ENCODE data around the gene CNOT6. TPM values are rescaled to one million over a fixed set of nuclear protein-coding genes. Genes with fewer than 3 reads are reported as not detected.

CNOT6 gene
- total RNA-seq, 1 donor from 2014 or later, result 8.0 TPM

DNA sequence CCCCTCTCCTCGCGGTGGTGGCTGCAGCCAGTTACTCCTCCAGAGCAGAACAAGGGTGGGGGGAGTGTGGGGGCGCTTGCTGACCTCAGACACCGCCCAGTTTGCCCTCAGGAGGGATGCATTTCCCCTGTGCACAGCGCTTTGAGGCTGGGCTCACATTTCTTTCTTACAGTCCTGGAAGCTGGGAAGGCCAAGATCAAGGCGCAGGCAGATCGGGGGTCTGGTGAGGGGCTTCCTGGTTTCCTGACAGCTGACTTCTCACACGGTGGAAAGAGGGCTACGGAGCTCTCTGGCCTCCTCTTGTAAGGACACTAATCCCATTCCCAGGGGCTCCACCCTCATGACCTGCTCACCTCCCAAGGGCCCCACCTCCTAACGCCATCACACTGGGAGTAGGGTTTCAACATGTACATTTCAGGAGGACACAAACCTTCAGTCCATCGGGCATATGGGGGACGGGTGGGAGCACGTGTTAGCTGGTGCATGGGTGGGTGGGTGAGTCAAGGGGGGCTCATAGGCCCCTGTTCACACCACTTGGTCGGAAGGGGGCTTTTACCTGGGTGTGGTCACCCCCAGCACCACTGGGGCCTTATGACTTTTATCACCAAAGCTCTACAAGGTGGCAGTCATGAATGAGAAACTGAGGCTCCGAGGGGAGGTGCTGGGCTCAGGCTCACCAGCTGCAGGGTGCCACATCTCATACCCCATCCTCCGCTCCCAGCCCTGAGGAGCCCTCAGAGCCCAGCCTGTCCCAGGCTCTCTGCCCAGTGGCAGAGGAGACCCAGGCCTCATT, 104.8 kb downstream of the CNOT6 start:
- no peak for DNase-seq (ENCODE audit: low read depth)

DNA sequence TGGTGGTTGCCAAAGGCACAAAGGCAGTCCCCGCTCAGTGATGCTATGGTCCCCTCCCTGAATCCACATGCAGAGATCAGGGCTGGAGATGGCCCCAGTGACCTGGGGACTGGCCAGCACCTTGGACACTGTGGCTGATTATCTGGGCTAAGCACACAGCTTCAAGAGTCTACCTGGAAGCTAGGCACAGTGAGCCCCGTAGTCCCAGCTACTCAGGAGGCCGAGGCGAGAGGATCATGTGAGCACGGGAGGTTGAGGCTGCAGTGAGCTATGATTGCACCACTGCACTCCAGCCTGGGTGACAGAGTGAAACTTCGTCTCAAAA, 105.4 kb downstream of the CNOT6 start:
- DNase-seq (ENCODE audit: low read depth), result no peak

DNA sequence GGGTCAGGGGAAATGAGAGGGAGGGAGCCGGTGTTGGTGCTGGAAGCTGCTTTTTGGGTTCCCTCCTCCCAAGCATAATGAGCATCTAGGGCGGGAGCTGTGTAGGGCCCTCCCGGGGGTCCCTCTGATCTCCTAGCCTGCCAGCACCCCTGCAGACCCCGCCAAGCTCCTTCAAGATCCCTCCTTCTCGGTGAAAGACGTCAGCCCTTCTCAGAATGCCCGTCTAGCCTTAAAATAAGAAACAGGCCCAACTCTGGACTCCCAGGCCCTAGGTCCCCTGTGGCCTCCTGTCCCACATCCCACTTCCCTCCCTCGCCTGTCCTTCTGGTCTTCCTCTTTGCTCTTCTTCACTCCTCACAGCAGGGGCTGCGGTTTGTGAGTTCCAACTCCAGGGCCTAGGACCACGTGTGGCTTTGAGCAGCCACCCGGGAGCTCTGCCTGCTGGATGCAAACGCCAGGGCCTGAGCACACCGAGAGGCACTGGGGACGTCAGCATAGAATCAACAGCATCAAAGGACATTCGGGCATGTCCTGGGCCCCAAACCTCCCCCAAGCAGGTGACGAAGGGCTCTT, 105.9 kb downstream of the CNOT6 start:
- no peak for DNase-seq (ENCODE audit: low read depth)

DNA sequence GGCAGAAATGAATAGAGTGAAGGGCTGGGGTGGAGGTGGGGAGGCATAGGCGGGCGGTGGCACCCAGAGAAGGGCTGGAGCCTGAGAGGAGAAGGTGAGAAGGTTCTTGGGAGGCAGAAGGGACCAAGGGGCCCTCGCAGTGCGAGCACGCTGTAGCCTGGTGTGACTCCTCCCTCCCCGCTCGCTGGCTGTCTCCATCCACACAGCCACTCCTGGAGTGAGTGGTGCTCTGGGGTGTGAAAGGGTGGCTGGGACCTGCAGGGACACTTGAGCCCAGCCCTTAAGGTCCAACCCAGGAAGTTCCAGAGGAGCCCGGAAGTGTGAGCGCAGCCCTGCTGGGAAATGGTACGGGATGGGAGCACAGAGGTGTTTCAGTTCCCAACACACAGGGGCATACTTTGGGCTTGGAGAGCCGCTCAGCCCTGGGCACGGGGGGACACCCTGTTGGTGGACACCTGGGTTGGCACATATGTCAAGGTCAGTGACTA, 106.4 kb downstream of the CNOT6 start:
- no peak for DNase-seq (ENCODE audit: low read depth)

DNA sequence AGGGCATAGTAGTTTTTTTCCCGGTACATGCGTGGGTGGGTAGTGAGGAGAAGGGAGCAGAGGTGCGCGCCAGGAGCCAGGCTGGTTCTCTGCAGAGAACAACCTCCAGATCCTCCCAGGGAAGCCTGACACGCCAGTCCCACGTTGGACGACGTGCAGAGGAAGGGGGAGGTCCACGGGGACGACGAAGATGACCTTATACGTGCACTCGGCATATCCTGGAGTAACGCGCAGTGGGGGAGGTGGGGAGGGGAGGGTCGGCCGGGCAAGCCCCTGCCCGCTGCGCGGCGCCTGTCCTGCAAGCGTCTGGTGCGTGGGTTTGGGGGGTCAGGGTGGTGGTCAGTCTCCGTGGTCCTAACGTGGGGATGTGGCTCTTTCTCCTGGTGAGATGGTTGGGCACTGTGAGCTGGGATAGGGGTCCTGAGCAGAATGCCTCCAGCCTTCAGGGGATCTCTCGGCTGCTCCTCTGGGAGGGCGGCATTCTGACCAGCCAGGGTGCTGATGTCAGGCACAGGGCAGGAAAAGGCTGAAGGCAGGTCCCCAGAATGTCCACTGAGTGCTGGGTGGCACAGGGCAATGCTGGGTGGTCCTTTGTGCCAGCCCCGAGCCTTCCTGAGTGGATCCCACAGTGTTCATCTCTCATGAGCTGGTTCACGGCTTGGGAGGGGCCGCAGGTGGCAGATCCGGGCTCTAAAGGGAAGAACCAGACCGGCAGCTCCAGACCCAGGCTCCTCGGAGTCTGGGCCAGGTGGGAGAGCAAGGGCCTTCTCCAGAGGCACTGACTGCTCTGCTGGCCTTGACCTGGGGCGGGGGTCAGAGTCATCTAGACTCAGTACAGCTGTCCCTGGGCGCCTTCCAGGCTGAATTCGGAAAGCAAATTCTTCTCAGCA, 107.7 kb downstream of the CNOT6 start:
- DNase-seq (ENCODE audit: low read depth), result no peak

DNA sequence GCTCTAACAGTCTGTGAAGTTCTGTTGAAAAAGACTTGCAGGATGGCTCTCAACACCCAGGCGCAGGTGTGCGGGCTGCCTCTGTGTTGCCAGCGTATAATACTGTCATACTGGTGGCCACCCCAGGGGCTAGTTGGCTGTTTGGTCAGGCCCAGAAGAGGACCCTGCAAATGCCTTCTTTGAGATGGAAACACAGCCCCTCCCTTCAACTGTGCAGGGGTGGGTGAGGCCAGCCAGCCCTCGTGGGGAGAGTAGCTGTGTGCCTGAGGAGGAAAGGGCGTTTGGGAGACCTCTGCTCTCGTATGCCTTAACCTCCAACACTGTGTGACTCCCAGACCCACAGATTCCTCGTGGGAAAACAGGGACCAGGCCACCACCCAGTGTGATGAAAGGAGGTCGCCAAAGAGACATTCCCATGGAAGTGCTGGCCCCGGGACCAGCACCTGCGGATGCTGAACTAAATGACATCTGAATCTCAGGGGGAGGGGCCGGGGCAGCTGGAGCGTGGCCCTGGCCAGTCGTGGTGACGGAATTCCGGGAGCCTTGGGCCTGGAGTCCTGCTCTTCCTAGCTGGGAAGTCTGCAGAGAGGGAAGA, 108.4 kb downstream of the CNOT6 start:
- peak; percentile 36 for DNase-seq (ENCODE audit: low read depth)

DNA sequence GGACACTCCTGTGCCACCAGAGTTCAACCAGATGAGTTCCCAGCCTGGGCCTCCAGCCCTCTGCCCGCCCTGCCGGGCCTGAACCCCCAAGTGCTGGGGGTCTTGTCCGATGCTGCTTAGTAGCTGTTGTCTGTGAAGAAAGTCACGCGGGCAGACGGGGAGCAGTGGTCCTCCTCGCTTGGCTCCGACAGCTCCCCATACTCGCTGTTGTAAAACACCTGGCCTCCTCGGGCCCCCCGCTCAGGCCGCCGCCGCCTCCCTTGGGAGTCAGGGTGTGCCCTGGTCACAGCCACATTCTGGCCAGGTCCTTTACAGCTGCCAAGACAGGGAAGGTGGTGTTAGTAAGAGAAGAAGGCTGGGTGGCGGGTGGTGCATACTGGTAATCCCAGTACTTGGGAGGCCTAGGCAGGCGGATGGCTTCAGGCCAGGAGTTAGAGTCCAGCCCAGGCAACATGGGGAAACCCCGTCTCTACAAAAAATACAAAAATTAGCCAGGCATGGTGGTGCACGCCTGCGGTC, 109.0 kb downstream of the CNOT6 start:
- DNase-seq (ENCODE audit: low read depth), result no peak

DNA sequence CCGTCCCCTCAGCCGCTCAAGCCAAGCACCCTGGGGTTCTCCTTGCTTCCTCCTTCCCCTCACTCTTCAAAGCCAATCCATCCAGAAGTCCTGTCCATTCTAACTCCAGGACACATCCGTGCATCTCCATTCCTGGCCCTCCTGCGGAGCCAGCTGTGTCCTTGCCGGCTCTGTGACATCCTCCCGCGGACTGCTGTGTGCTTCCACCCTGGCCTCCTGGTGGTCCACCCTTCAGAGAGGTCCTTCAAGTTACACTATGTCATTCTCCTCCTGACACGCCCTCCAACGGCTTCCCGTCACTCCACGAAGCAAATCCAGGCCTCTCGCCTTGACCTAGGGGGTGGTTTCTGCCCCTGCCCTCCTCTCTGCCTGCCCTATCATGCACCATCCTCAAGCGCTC, 110.1 kb downstream of the CNOT6 start:
- DNase-seq (ENCODE audit: low read depth), result no peak

DNA sequence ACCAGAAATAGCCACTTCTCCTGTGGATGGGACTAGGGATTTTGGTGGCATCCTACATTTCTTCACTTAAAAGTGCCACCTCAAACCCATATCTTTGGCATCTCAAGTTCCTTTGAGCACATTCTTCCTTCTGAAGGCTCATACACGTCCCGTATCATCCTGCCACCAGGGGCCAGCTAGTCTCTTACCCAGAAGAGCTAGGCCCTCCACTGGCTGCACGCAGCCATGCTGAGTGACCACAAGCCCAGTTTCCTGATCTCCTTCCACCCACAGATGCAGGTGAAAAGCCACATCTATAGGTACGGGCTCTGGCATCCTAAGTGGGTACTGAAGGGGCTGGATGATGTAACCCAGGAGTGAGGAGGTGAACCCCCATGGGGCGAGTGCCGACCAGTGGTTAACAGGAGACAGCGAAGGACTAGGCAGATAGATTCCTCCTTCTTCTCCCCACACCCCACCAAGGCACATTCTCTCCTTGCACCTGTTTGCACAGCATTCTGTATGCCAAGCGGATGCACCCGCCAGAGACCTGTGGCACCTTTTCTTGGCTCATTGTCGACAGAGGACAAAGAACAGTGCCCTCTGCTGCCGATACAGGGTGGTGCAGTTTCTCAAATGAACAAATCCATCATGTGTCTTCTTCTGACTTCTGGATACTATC, 111.5 kb downstream of the CNOT6 start:
- DNase-seq (ENCODE audit: low read depth), result peak; percentile 55

DNA sequence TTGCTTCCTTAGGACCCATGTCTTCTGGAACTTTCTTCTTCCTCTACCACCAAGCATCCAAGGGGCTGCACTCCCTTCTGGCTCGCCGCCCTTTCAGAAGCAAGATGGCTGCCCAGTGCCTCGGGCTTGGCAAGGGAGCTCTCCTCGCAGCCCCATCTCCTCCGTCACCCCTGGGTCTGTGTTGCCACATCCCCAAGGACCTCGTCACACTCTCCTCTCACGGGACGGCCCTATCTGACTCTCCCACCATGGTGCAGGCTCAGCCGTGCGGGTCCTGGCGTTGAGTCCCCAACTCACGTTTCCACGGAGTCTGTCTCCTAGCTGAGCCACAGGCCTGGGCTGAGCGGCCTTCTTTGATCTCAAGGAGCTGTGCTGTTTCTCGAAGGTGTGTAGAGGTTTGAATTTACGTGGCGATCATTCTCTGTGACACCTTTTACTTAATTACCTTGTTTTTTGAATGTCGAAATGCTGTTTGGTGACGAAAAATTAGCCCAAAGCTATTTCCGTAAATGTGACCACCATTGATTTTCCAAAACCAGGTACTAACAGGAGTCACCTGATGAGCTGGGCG, 112.1 kb downstream of the CNOT6 start:
- no peak for DNase-seq (ENCODE audit: low read depth)

DNA sequence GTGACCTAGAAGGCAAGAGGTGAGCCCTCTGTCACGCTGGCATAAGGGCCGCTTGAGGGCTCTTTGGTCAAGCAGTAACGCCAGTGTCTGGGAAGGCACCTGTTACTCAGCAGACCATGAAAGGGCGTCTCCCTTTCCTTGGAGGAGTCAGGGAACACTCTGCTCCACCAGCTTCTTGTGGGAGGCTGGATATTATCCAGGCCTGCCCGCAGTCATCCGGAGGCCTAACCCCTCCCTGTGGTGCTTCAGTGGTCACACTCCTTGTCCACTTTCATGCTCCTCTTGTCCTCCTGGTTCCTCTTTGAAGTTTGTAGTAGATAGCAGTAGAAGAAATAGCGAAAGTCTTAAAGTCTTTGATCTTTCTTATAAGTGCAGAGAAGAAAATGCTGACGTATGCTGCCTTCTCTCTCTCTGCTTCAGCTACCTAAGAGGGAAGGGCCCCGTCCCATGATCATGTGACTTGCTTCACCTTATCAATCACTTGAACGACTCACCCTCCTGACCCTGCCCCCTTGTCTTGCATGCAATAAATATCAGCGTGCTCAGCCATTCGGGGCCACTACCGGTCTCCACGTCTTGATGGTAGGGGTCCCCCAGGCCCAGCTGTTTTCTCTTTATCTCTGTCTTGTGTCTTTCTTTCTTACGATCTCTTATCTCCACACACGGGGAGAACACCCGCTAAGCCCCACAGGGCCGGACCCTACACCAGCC, 113.8 kb downstream of the CNOT6 start:
- DNase-seq (ENCODE audit: low read depth), result peak; percentile 89

DNA sequence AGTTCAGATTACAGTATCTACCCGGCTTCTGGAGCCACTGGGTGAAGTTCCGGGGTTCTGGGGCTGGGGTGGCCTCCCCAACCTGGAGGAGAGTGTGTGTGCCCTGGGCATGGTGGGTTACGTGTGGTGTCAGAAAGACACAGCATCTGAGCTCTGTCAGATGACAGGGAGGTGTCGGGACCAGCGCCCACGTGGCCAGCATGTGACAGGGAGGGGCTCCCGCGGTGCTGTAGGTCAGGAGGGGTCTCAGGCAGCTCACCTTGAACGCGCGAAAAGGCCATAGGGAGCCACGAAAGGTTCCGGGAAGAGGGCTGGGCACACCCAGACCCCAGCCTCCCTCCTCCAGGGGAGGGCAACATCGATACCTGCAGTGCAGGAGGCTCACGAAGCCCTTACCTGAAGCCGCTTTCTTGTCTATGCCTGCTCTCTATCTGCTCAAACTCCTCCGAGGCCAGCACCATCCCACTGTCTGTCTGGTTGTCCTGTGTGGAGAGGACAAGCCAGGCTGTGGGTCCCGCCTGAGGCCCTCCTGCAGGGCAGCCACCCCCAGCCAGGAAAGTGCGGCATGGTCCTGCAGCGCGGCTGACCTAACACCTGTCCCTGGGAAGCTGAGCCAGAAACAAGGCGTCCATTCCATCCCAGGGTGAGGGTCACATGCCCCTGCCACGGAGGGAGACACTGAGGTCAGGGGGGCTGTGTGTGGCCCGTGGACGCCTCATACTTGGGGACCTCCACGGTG, 114.6 kb downstream of the CNOT6 start:
- DNase-seq (ENCODE audit: low read depth), result no peak

DNA sequence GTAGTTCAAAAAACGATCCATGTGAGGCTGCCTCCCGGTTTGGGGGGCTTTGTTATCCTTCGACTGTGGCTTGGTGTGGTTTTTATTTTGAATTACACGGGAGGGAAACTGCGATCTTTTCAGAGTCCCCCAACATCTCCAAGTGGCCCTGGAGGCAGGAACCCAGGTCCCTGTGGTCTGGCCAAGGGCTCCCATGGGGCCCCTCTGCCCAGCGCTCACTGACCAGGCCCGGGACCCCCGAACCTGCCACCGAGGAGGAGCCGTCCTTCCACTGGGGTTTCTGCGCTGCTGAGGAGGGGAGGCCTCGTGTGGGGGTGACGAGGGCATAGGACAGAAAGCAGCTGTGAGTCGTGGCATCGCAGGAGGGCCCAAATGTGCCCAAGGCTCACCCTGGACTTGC, 115.2 kb downstream of the CNOT6 start:
- no peak for DNase-seq (ENCODE audit: low read depth)

DNA sequence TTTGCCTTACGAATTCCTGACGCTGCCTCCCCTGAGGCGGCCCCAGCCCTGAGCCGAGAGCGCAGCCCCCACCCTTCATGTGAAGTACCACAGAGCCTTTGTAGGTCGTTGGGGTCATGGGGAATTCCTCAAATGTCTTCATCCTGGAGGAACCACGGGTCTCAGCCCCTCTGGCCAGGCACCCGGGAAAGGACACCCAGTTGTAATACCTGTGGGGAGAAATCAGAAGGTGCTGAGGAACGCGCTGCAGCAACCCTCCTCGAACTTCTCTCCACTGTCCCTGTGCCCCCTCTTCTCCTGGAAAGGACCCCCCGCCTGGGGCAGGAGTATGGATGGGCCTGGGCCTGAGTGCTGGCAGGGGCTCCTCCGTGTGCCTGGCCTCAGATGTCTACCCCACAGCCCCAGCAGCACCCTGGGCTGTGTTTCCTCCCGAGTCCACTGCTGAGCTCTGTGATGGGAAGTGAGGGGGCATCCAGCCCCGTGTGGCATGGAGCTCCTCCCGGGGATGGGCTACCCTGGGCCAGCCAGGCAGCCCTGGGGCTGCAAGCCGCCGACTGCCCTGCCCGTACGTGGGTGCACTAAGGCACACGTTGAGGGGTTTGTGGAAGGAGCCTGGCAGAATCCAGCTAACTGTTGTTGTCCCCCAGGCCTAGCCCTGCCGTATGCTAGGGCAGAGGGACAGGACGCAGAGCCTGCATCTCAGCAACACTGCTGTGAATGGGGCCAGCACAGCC, 115.8 kb downstream of the CNOT6 start:
- no peak for DNase-seq (ENCODE audit: low read depth)

DNA sequence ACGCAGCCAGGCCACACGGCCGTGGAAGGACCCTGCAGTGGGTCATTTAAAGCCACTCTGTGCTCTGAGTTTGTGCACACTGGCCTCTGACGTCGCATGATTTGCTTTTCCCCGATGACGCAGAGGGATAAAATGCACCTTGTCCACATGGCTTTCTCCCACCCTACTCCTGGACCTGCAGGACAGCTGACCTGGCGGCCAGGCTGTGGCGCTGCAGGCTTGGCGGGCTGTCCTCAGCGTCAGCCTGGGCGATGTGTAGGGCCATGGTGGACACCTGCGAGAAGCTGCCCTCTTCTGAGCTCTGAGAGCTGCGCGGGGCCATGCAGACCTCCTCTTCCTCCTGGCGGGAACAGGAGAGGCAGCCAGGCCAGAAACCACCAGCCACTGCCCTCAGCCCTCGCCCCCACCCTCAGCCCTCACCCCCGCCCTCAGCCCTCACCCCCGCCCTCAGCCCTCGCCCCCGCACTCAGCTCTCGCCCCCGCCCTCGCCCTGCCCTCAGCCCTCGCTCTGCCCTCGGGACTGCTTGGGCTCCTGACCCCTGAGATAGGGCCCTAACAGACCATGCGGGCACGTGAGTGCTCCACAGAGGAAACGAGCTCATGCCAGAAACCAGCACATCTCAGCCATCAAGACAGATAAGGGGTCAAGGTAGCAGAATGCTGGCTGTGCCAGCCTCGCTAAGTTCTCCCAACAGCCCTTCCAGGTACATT, 117.1 kb downstream of the CNOT6 start:
- no peak for DNase-seq (ENCODE audit: low read depth)

DNA sequence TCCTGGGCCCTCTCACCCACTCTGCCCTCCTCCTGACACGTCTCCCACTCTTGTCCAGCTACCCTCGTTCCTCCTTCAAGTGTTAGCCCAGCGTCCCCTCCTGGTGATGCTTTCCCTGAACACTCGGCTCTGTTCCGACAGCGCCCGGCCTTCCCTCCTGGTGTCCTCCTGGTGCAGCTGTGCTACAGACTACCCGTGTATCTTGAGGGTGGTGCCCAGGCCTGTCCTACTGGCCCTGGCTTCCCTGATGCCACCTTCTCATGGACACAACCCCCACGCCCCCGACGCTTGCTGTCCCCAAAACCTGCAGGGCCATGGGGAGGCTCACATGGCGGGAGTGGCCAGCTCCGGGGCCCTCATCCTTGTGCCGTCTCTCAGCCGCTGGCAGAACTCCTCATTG, 118.5 kb downstream of the CNOT6 start:
- no peak for DNase-seq (ENCODE audit: low read depth)

DNA sequence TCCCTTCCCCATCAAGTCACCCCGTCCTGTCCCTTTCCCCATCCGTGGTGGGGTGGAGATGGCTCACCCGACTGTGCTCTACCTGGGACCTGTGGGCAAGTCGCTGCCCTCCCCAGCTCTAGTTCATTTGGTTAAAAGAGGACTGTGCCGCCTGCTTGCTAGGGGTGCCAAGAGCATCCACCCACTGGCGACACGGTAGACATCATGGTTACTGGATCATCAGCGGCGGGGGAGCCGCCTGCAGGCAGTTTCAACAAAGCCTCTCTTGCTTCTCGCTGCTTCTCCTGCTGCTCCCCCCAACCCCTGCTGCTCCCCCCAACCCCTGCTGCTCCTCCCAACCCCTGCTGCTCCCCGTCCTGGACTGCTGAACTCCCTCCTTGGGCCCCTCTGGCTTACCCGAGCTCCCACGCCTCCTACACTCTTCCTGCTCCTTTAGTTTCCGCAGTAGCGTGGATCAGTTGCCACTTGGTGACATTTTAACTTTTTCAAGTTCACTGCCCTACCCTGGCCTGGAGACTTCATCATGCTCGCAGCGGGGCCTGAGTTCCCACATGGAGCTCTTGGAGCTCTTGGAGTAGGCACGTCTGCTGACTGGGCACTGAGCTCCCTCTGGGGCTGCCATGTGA, 119.1 kb downstream of the CNOT6 start:
- DNase-seq (ENCODE audit: low read depth), result no peak
